WTC11 (cell line): ENCODE data around the gene DBI. TPM values are rescaled to one million over a fixed set of nuclear protein-coding genes. Genes with fewer than 3 reads are reported as not detected.

Experiments used
- ATAC-seq: fragments of 200-7000 bp; cut with Tn5 transposase; 2 replicates; pipeline ENCODE4 v1.10.0; 2021; ENCODE audit warnings: mild to moderate bottlenecking, moderate library complexity
- CTCF ChIA-PET: fragments of 300-600 bp; sonication (Branson Sonifier 250); formaldehyde crosslinking; loops from one replicate; lab custom pipeline; 2021; ENCODE audit warnings: antibody characterized with exemption; lab: Charles Lee
- POLR2A ChIA-PET: fragments of 350-600 bp; sonication (Branson Sonifier 250); formaldehyde crosslinking; loops from one replicate; lab custom pipeline; 2021; ENCODE audit warnings: antibody characterized with exemption; lab: Charles Lee
- DNase-seq: peaks from one replicate; pipeline ENCODE4 v3.0.0; 2021; ENCODE audit warnings: low spot score
- H3K27ac Mint-ChIP-seq: 2 replicates; pipeline ENCODE4 v1.8.0; 2021; ENCODE audit warnings: mixed read lengths
- H3K27me3 Mint-ChIP-seq: 2 replicates; pipeline ENCODE4 v1.8.0; 2021; ENCODE audit warnings: low read depth, mild to moderate bottlenecking, moderate library complexity, mixed read lengths
- H3K36me3 Mint-ChIP-seq: 2 replicates; pipeline ENCODE4 v1.8.0; 2021; ENCODE audit warnings: mixed read lengths
- H3K4me1 Mint-ChIP-seq: 2 replicates; pipeline ENCODE4 v1.8.0; 2022; ENCODE audit warnings: mixed read lengths
- H3K4me3 Mint-ChIP-seq: 2 replicates; pipeline ENCODE4 v1.8.0; 2021; ENCODE audit warnings: mild to moderate bottlenecking, moderate library complexity, mixed read lengths
- H3K9me3 Mint-ChIP-seq: 2 replicates; pipeline ENCODE4 v1.8.0; 2021; ENCODE audit warnings: mixed read lengths
- ATF1 ChIP-seq: sonication (generic); formaldehyde crosslinking; IDR thresholded peaks from 2 replicates; pipeline ENCODE4 v1.8.1; 2023; ENCODE audit warnings: mild to moderate bottlenecking, moderate library complexity, missing genetic modification reagents
- CBFB ChIP-seq: sonication (generic); formaldehyde crosslinking; IDR thresholded peaks from 2 replicates; pipeline ENCODE4 v1.8.1; 2022; ENCODE audit warnings: mild to moderate bottlenecking, low read depth, missing genetic modification reagents
- EMX1 ChIP-seq: fragments of 250-450 bp; sonication (Bioruptor Pico); IDR thresholded peaks from 2 replicates; pipeline ENCODE4 v1.8.0; 2021; ENCODE audit warnings: mild to moderate bottlenecking
- FOXK1 ChIP-seq: sonication (generic); formaldehyde crosslinking; IDR thresholded peaks from 2 replicates; pipeline ENCODE4 v1.8.0; 2022; ENCODE audit warnings: mild to moderate bottlenecking, moderate library complexity, missing genetic modification reagents
- FOXP1 ChIP-seq: sonication (generic); formaldehyde crosslinking; IDR thresholded peaks from 2 replicates; pipeline ENCODE4 v1.8.0; 2022; ENCODE audit warnings: missing genetic modification reagents, mild to moderate bottlenecking, moderate library complexity, borderline replicate concordance
- GRHL2 ChIP-seq: fragments of 250-450 bp; sonication (Bioruptor Pico); IDR thresholded peaks from 2 replicates; pipeline ENCODE4 v1.8.0; 2022; ENCODE audit warnings: mild to moderate bottlenecking, moderate library complexity; ENCODE audit not compliant: insufficient replicate concordance, severe bottlenecking
- GTF2I ChIP-seq: fragments of 250-450 bp; sonication (Bioruptor Pico); conservative IDR thresholded peaks from 2 replicates; pipeline ENCODE4 v1.4.0; 2021; ENCODE audit warnings: mild to moderate bottlenecking
- KAT7 ChIP-seq: sonication (generic); formaldehyde crosslinking; IDR thresholded peaks from 2 replicates; pipeline ENCODE4 v1.8.1; 2023; ENCODE audit warnings: missing genetic modification reagents, mild to moderate bottlenecking, borderline replicate concordance
- NFYB ChIP-seq: sonication (generic); formaldehyde crosslinking; conservative IDR thresholded peaks from 2 replicates; pipeline ENCODE4 v1.8.0; 2022; ENCODE audit warnings: low read depth, missing genetic modification reagents
- NR1H2 ChIP-seq: sonication (generic); formaldehyde crosslinking; IDR thresholded peaks from 2 replicates; pipeline ENCODE4 v1.9.0; 2021; ENCODE audit warnings: mild to moderate bottlenecking, moderate library complexity, missing genetic modification reagents
- RORB ChIP-seq: fragments of 250-450 bp; sonication (Bioruptor Pico); IDR thresholded peaks from 2 replicates; pipeline ENCODE4 v1.9.0; 2021; ENCODE audit warnings: mild to moderate bottlenecking
- SMAD3 ChIP-seq: sonication (generic); formaldehyde crosslinking; IDR thresholded peaks from 2 replicates; pipeline ENCODE4 v1.8.0; 2022; ENCODE audit warnings: missing genetic modification reagents, mild to moderate bottlenecking, borderline replicate concordance
- TCF7 ChIP-seq: sonication (generic); formaldehyde crosslinking; IDR thresholded peaks from 2 replicates; pipeline ENCODE4 v1.8.0; 2022; ENCODE audit warnings: mild to moderate bottlenecking, low read depth, missing genetic modification reagents, moderate library complexity
- TEAD1 ChIP-seq: sonication (generic); formaldehyde crosslinking; IDR thresholded peaks from 2 replicates; pipeline ENCODE4 v1.8.0; 2022; ENCODE audit warnings: mild to moderate bottlenecking, missing genetic modification reagents
- ZNF138 ChIP-seq: sonication (generic); formaldehyde crosslinking; conservative IDR thresholded peaks from 2 replicates; pipeline ENCODE4 v1.8.1; 2022; ENCODE audit warnings: mild to moderate bottlenecking, moderate library complexity, missing genetic modification reagents
- ZNF232 ChIP-seq: sonication (generic); formaldehyde crosslinking; IDR thresholded peaks from 2 replicates; pipeline ENCODE4 v1.8.0; 2022; ENCODE audit warnings: mild to moderate bottlenecking, missing genetic modification reagents
- total RNA-seq: library from RNA; stranded (reverse); gene quantifications from 3 replicates; pipeline ENCODE4 v1.2.3, GENCODE V29; 2021
- TF ChIP-seq, protein P1 (sequence below): sonication (generic); formaldehyde crosslinking; IDR thresholded peaks from 2 replicates; pipeline ENCODE4 v1.8.0; 2022; ENCODE audit warnings: mild to moderate bottlenecking, missing genetic modification reagents
- TF ChIP-seq, protein P2 (sequence below): sonication (generic); formaldehyde crosslinking; IDR thresholded peaks from 2 replicates; pipeline ENCODE4 v1.8.1; 2023; ENCODE audit warnings: mild to moderate bottlenecking, missing genetic modification reagents, moderate library complexity
- TF ChIP-seq, protein P3 (sequence below): fragments of 250-450 bp; sonication (Bioruptor Pico); IDR thresholded peaks from 2 replicates; pipeline ENCODE4 v2.1.2; 2022; ENCODE audit warnings: mild to moderate bottlenecking, moderate library complexity
- TF ChIP-seq, protein P4 (sequence below): sonication (generic); formaldehyde crosslinking; IDR thresholded peaks from 2 replicates; pipeline ENCODE4 v1.8.1; 2023; ENCODE audit warnings: mild to moderate bottlenecking, moderate library complexity, missing genetic modification reagents
- TF ChIP-seq, protein P5 (sequence below): sonication (generic); formaldehyde crosslinking; IDR thresholded peaks from 2 replicates; pipeline ENCODE4 v1.8.1; 2023; ENCODE audit warnings: mild to moderate bottlenecking, missing genetic modification reagents
- TF ChIP-seq, protein P6 (sequence below): fragments of 250-450 bp; sonication (Bioruptor Pico); IDR thresholded peaks from 2 replicates; pipeline ENCODE4 v1.9.0; 2021; ENCODE audit warnings: mild to moderate bottlenecking, borderline replicate concordance
- TF ChIP-seq, protein P7 (sequence below): fragments of 250-450 bp; sonication (Bioruptor Pico); conservative IDR thresholded peaks from 2 replicates; pipeline ENCODE4 v1.9.0; 2021; ENCODE audit warnings: mild to moderate bottlenecking

Gene DBI
- total RNA-seq, 1 experiment from 2014 or later = 158 TPM

DNA sequence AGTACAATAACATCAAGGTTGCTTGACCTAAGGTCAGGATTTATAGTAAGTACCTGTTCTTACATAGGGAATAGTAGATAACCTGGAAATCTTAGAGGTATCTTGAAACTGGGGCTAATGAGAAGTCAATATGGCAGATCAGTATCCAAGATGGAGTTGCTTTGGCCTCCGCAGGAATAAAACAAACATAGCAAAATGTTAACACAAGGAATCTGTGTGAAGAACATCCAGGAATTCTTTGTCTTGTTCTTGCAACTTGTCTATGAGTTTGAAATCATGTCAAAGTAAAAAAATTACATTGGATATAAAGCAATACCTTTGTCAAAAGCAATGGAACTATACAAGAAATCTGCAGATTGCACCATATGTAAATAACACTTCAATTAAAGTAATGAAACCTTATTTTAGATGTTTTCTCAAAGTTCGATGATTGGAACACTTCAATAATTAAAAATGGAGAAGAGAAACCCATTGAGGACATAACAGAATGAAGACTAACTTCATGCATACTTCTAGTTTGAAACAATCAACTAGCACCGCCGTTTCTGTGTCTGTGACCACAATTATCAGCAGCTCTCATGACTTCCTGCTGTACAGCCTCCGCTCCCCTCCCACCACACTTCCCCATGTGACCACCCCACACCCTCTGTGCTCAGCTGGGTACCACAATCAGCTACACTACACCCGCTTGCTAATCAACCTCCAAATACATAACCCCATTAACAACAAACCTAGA, 27.8 kb upstream of the DBI start (continued):
- TF ChIP-seq GTF2I (CRISPR knock-in tag) = no peak
- no peak for TF ChIP-seq NFYB (CRISPR knock-in tag)
- TF ChIP-seq CBFB = no peak
- no peak for TF ChIP-seq ZNF232 (CRISPR knock-in tag)
- TF ChIP-seq, protein P1, sequence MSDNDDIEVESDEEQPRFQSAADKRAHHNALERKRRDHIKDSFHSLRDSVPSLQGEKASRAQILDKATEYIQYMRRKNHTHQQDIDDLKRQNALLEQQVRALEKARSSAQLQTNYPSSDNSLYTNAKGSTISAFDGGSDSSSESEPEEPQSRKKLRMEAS = no peak
- TF ChIP-seq KAT7 = no peak
- TF ChIP-seq, protein P2, sequence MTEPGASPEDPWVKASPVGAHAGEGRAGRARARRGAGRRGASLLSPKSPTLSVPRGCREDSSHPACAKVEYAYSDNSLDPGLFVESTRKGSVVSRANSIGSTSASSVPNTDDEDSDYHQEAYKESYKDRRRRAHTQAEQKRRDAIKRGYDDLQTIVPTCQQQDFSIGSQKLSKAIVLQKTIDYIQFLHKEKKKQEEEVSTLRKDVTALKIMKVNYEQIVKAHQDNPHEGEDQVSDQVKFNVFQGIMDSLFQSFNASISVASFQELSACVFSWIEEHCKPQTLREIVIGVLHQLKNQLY (CRISPR knock-in tag) = no peak

DNA sequence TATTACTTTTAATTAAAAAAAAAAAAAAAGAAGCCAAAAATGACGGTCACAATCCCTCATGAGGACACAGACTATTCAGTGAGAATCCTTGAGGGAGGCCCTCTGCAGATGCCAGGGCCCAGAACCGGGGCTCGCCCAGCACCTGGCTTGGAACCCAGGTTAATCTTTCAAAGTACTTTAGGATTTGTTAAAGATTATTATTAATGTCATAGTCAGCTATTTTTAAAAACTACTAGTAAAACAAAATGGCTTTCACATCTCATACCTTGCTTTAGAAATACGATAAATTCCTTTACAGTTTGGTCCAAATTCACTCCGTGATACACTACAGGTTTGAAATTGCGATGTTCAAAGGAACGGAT, 27.2 kb upstream of the DBI start:
- Mint-ChIP-seq H3K4me3 (no peak overlapping the region), H3K27ac (no peak overlapping the region), H3K36me3 (no peaks in the 10 kb centered on the region), H3K27me3 (no peaks in the 10 kb centered on the region), H3K4me1 (no peaks in the 10 kb centered on the region), H3K9me3 (no peaks in the 10 kb centered on the region)
- CTCF ChIA-PET = no interaction called here
- POLR2A ChIA-PET = no interaction called here
- no peak for ATAC-seq
- TF ChIP-seq EMX1 = no peak
- TF ChIP-seq, protein P3, sequence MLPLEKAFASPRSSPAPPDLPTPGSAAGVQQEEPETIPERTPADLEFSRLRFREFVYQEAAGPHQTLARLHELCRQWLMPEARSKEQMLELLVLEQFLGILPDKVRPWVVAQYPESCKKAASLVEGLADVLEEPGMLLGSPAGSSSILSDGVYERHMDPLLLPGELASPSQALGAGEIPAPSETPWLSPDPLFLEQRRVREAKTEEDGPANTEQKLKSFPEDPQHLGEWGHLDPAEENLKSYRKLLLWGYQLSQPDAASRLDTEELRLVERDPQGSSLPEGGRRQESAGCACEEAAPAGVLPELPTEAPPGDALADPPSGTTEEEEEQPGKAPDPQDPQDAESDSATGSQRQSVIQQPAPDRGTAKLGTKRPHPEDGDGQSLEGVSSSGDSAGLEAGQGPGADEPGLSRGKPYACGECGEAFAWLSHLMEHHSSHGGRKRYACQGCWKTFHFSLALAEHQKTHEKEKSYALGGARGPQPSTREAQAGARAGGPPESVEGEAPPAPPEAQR (CRISPR knock-in tag) = no peak
- TF ChIP-seq FOXK1 (CRISPR knock-in tag) = no peak
- TF ChIP-seq TEAD1 (CRISPR knock-in tag) = no peak
- TF ChIP-seq, protein P4, sequence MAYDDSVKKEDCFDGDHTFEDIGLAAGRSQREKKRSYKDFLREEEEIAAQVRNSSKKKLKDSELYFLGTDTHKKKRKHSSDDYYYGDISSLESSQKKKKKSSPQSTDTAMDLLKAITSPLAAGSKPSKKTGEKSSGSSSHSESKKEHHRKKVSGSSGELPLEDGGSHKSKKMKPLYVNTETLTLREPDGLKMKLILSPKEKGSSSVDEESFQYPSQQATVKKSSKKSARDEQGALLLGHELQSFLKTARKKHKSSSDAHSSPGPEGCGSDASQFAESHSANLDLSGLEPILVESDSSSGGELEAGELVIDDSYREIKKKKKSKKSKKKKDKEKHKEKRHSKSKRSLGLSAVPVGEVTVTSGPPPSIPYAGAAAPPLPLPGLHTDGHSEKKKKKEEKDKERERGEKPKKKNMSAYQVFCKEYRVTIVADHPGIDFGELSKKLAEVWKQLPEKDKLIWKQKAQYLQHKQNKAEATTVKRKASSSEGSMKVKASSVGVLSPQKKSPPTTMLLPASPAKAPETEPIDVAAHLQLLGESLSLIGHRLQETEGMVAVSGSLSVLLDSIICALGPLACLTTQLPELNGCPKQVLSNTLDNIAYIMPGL (CRISPR knock-in tag) = no peak
- no peak for TF ChIP-seq SMAD3 (CRISPR knock-in tag)
- no peak for TF ChIP-seq NR1H2 (CRISPR knock-in tag)
- TF ChIP-seq, protein P5, sequence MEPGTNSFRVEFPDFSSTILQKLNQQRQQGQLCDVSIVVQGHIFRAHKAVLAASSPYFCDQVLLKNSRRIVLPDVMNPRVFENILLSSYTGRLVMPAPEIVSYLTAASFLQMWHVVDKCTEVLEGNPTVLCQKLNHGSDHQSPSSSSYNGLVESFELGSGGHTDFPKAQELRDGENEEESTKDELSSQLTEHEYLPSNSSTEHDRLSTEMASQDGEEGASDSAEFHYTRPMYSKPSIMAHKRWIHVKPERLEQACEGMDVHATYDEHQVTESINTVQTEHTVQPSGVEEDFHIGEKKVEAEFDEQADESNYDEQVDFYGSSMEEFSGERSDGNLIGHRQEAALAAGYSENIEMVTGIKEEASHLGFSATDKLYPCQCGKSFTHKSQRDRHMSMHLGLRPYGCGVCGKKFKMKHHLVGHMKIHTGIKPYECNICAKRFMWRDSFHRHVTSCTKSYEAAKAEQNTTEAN (CRISPR knock-in tag) = no peak
- TF ChIP-seq GRHL2 (CRISPR knock-in tag) = no peak
- no peak for TF ChIP-seq ZNF138 (CRISPR knock-in tag)
- TF ChIP-seq TCF7 (CRISPR knock-in tag) = no peak
- TF ChIP-seq, protein P6, sequence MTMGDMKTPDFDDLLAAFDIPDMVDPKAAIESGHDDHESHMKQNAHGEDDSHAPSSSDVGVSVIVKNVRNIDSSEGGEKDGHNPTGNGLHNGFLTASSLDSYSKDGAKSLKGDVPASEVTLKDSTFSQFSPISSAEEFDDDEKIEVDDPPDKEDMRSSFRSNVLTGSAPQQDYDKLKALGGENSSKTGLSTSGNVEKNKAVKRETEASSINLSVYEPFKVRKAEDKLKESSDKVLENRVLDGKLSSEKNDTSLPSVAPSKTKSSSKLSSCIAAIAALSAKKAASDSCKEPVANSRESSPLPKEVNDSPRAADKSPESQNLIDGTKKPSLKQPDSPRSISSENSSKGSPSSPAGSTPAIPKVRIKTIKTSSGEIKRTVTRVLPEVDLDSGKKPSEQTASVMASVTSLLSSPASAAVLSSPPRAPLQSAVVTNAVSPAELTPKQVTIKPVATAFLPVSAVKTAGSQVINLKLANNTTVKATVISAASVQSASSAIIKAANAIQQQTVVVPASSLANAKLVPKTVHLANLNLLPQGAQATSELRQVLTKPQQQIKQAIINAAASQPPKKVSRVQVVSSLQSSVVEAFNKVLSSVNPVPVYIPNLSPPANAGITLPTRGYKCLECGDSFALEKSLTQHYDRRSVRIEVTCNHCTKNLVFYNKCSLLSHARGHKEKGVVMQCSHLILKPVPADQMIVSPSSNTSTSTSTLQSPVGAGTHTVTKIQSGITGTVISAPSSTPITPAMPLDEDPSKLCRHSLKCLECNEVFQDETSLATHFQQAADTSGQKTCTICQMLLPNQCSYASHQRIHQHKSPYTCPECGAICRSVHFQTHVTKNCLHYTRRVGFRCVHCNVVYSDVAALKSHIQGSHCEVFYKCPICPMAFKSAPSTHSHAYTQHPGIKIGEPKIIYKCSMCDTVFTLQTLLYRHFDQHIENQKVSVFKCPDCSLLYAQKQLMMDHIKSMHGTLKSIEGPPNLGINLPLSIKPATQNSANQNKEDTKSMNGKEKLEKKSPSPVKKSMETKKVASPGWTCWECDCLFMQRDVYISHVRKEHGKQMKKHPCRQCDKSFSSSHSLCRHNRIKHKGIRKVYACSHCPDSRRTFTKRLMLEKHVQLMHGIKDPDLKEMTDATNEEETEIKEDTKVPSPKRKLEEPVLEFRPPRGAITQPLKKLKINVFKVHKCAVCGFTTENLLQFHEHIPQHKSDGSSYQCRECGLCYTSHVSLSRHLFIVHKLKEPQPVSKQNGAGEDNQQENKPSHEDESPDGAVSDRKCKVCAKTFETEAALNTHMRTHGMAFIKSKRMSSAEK (CRISPR knock-in tag) = no peak
- no peak for TF ChIP-seq ATF1
- no peak for TF ChIP-seq RORB (CRISPR knock-in tag)
- TF ChIP-seq, protein P7, sequence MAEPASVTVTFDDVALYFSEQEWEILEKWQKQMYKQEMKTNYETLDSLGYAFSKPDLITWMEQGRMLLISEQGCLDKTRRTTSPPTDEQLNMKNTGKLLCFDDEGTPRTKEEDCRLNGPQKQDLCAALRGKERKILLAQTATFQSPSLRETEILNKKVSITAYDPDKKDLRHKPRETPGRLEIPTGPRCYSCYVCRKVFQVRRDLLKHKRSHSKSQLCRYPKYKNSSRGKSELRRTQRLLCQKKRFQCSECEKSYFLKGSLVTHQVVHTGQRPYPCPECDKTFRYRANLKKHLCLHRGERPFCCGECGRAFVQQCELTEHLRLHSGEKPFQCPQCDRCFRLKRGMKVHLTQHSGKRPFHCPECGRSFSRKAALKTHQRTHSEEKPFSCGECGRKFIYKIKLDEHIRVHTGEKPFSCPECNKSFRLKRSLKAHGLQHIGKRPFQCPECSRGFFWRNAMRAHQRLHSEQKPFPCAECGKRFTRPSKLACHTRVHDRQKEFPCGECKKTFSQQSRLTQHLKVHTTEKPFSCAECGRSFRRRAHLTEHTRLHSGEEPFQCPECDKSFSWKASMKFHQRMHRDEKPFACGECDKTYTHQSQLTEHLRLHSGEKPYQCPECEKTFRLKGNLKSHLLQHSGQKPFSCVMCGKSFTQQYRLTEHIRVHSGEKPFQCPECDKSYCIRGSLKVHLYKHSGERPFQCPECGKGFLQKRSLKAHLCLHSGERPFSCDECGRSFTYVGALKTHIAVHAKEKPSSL (CRISPR knock-in tag) = no peak
- no peak for TF ChIP-seq FOXP1 (CRISPR knock-in tag)
- no peak for DNase-seq
